ENCODE measurements around the gene CREB3.

Gene CREB3

DNA sequence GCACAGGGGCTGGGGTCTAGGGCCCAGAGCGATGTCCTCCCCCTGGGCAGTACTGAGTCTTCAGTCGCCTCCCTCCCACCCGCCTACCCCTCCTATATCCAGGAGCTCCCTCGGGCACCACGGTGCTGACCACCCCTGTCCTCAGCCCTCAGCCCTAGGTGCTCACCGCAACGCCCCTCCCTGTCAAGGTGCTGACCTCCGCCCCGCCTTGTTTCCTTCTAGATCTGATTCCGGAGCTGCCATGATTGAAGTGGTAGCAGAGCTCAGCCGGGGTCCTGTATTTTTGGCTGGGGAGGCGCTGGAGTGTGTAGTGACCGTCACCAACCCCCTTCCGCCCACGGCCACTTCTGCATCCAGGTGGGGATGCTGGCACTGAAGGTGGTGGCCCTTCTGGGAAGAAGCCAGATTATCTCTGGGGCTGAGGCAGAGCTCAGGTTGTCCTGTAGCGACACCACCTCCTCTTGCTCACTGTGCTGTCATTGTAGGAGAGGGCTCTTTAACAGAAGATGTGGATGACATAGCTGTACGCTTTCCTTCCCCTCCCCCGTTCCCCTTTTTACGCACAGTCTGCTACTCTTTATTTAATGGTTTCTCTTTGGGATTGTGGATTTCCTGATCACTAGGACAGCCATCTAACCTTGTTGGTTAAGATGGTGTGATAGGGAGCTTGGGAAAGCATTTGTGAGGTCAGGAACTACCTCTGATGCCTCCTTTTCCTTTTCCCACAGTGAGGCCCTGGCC, 17.2 kb downstream of the CREB3 start:
- no peak for DNase-seq (ENCODE audit: low read depth)

DNA sequence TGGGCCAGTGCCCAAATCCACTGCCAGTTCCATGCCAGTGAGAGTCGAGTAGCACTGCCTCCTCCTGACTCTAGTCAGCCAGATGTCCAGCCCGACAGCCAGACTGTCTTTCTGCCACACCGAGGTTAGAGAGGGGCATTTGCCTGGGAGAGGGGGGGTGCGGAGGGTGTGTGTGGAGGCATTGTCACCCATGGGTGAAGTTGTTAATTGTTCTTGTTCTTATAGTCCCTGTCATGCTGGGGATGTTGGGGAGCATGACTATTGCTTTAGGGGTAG, 17.7 kb downstream of the CREB3 start:
- DNase-seq (ENCODE audit: low read depth), result no peak

DNA sequence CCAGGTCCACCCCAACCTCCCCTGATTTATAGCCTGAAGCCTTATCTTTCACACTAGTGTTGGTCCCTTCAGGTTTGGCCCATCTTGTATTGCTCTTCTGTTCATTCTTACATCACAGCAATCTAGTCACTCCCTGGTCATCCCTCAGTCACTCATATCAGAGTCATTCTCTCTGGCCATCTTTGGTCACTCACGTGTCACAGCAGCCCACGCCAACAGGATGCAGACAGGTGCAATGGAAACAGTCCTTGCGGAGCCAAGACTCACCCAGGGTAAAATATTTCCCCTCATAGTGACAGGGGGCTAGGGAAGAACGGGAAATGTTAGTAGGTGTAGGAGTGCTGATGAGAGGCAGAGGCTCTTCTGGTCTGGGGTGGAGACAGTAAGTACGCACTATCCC, 21.0 kb downstream of the CREB3 start:
- DNase-seq (ENCODE audit: low read depth), result no peak

DNA sequence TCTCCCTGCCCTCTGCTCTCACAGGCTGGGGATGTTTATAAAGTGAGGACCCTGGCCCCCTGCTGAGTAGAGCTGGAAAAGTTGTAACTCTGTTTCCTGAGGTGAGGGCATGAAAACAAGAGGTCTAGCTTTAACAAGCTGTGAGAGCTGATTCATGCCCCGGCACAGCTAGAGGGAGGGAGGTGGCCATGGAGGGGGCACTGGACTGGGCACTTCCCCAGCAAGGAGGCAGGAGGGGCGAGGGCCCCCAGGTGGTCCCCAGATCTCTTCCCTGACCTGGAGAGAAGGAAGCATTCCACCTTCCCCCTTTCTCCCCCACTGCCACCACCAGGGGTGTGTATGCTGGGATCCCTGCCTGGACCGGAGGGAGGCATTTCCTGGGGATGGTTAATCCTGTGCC, 21.8 kb downstream of the CREB3 start, which contains the start of gene MSMP:
Gene MSMP, minus strand, starts transcription at position 13 of the 400 bp plus-strand sequence. CDS start 147 bp downstream, outside the sequence.
- DNase-seq (ENCODE audit: low read depth), result no peak

DNA sequence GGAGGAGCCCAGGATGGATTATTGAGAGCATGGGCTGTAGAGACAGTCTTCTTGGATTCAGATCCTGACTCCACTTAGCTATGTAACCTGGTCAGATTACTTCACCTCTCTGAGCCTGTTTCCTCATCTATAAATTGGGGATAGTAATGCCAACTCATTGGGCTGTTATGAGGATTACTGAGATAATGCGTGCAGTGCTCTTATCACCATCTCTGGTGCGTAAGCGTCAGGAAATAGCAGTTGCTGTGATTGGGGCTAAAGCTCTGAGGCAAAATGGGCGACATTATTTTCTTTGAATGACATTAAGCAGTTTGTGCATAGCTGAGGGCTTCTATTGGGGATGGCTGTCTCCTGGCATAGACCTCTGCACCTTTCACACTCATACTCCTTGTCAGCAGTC, 22.6 kb downstream of the CREB3 start:
- DNase-seq (ENCODE audit: low read depth), result no peak

DNA sequence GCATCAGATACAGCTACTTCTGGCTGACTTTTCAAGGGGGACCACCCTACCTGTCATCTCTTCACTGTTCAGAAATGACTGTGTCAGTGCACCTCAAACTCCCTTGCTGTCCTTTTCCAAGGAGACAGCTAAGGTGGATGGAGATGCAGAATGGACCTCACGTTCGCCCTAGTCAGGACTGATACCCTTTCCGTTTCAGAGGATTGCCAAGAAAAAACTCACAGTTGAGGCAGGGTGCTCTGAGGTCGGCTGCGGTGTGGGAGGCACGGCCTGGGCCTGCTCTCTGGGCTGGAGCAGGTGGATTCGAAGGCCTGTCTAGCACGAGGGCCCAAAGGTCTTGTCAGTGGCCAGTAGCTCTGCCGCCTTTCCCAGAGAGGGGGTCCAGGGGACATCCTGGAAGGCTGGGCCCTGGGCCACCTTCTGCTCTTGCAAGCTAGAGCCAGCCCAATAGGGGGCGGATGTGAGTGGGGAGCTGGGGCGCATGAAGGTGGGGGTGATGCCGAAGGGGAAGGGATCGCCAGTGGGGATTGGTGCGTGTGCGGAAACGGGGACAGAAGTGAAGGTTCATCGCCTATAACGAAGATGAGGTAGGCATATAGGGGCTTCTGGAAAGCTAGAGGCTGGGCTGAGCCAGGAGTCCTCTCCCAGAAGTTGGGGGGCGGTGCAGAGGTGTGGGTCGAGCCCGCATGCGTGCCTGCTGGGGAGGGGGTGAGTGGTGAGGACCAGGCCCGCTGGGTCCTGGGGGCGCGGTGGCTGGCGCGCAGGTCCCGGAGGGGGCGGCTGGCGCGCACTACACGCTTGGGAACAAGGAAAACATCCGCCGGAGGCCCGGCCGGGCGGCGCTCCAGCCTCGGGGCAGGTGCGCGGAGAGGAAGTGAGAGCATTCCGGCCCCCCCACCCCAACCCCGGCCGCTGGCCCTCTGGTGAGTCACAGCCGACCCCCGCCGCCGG, 24.1 kb downstream of the CREB3 start:
- DNase-seq (ENCODE audit: low read depth), result peak; percentile 67

DNA sequence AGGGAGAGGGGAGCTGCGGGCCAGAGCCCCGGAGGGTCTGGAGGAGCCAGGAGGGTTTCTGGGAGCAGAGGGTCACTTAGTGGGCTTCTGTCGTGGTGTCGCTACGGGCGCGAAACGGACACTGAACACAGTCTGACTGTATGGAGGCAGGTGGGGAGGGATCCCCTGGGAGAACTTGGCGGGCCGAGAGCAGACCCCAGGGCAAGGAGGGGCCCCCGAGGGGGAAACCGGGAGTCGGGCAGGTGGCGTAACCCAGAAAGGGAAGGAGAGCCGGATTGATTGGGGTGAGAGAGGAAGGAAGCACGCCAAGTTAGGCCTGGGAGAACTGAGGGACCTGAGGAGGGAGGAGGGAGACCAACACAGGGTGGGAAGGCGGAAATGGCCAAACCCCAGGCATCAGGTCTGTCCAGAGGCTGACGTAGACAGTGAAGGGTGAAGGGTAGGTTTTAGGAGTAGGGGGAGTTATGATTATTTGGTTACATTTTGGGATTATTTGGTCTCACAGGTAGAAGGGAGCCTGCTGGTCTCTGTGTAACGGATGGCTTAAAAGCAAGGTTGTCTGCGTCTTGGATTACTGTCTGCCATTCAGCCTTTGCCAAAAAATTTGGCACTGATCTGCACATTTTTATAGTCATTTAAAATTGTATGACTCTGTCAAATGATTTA, 24.9 kb downstream of the CREB3 start:
- DNase-seq (ENCODE audit: low read depth), result no peak

DNA sequence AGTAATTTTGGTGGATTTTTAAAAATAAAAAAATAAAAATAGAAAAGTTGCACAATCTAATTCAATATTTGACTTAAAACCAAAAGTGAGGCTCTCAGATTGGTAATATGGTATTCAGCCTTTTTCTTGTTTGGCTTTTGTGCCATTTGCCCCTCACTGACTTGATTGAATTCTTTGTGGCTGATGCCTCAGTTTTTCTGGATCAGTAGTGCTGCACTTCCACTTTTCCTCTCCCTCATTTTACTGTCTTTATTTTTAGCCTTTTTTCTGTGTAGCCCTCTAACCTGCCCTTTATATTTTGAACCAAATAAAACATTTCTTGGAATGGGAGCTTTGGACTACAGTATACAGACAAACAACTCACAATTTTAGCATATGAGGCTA, 25.4 kb downstream of the CREB3 start:
- no peak for DNase-seq (ENCODE audit: low read depth)

DNA sequence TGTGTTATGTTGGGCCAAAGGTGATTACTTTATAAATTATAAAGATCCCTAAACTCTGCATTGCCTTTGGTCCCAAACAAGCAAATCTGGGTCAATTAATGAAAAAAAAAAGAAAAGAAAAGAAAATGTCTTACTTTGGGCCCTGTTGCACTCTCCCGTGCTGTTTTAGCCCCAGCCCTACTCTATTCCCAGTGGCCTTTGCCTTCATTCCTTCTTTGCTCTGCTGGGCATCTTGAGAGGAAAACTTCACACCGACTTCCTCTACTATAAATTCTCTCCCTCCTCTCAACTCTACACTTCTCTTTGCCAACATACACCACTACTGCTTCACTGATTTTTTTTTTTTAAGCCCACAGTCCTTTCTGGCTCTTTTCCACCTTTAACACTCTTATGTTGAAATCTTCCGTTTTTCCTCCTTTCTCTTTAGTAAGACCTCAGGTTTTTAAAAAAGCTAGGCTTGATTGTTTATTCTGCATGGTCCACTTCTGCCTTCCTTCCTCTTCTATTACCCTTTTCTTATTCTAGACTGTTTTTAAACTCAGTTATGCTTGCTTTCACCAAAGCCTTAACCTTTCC, 26.1 kb downstream of the CREB3 start:
- DNase-seq (ENCODE audit: low read depth), result no peak

DNA sequence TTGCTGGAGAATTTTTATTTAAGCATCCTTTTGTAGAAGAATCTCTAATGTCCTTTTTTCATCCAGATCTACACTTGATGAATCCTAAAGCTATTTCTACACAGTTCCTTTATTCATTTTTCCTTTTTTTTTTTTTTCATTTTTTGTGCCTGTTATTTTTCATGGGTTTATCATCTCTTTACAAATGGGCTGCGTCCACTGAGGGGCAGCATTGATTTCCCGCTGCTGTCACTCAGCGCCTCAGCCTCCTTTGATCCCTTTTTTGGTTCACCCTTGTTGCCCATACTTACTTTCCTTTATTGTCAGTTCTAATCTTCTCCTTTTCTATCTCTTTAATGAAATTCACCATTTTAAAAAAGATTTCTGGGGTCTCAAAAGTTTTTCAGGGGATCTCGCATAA, 27.3 kb downstream of the CREB3 start:
- DNase-seq (ENCODE audit: low read depth), result no peak

DNA sequence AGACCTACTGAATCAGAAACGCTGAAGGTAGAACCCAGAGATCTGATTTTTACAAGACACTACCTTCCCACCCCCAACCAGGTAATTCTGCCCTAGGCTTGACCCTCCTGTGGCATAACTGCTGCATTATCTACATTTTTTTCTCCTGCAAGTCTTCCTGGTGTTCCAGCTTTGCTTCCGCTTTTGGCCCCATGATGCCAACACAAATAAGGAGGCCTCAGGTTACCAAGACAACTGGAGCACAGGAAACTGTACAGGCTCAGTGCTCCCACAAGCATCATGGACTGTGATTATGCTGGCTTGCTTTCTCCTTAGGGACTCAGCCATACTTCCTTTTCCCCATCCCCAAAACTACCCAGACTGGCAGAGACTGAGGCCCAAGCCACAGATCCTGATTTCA, 28.2 kb downstream of the CREB3 start:
- DNase-seq (ENCODE audit: low read depth), result no peak

DNA sequence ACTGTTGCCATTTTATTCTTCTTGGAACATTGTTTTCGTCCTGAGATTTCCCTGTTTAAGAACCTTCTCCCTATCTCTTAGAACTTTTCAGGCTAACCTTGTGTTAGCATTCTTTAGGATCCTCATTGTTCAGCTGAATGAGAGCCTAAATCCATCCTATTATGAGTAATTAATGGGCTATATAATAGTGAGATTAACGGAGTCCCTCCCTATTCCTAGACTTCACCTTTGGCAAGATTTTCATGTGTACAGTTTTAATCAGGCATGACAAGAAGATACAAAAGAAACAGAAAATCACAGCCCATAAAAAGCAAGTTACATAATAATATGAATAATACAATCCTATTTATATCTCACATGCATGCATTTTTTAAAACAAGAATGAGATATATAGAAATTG, 30.7 kb downstream of the CREB3 start:
- DNase-seq (ENCODE audit: low read depth), result no peak

DNA sequence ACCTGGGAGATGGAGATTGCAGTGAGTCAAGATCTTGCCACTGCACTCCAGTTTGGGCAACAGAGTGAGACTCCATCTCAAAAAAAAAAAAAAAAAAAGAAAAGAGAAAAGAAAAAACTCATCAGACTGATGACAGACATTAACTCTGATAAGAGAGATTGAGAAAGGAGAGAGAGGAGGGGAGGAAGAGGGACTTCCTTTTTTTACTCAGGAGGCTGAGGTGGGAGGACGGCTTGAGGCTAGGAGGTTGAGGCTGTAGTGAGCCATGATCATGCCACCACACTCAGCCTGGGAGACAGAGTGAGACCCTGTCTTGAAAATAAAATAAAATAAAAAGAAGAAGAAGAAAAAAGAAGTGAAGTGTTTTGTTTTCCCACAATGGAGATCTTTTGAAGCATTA, 31.3 kb downstream of the CREB3 start:
- no peak for DNase-seq (ENCODE audit: low read depth)

DNA sequence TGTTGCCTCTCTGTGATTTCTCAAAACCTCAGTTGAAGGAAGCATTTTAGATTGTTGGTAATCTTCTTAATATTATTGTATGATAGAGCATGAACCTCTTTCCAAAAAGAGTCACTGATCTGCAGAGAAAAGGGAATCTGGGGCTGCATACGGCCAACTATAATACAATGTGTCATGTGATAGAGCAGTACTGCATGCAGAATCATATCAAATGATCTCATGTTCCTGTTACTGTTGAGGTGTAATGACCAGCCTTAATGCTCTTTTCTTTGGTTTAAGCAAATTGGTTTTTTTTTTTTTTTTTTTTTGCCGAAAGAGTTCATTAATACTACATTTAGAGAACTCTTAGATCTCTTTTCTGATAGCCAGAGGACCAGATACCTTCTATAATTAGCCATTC, 34.5 kb downstream of the CREB3 start:
- DNase-seq (ENCODE audit: low read depth), result no peak

DNA sequence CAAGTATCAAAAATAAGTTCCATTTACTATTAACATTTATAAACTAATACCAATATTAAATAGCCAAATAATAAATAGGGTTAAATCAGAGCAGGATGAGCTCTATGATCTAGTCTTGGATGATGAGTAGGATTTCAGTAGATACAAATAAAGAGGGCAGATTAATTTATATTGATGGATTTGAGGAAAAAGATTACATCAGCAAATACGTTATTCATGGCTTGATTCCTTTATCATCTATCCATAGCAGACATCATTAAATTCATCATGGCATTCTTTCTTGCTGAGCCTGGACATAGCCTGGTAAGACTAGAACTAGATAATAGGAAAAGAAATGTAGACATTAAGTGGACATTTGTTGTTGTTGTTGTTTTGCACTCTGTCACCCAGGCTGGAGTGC, 35.0 kb downstream of the CREB3 start:
- no peak for DNase-seq (ENCODE audit: low read depth)

DNA sequence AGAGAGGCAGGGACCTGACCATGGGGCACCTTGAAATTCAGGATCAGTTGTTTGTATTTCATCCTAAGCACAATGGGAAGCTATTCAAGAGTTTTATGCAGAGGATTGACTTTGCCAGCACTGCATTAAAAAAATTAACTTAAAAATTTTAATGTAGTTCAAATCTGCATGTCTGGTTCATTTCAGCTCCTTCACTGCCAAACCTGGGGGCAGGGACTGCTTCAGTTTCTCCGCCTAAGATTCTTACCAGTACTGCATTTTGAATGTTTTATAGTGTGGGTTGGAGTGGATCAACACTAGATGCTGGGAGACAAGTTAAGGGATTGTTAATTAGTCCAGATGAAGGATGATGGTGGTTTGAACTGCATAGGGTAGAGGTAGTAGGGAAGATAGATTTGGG, 37.3 kb downstream of the CREB3 start:
- no peak for DNase-seq (ENCODE audit: low read depth)

DNA sequence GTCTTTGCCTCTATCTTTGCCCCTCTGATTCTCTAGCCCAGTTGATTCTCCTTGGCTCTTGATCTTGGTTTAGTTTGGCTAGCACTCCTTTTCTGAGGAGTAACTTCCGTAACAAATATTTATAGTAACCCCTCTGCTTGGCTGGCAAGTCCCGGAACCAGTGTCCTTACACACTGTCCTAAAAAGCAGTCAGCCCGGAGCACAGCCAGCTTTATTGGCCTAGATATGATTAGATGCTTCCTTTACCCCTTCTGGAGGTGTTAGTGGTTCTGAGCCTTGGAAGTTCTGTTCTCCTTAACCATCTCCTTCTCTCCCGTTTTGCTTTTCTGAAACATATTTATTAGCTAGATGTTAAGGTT, 38.6 kb downstream of the CREB3 start:
- no peak for DNase-seq (ENCODE audit: low read depth)

DNA sequence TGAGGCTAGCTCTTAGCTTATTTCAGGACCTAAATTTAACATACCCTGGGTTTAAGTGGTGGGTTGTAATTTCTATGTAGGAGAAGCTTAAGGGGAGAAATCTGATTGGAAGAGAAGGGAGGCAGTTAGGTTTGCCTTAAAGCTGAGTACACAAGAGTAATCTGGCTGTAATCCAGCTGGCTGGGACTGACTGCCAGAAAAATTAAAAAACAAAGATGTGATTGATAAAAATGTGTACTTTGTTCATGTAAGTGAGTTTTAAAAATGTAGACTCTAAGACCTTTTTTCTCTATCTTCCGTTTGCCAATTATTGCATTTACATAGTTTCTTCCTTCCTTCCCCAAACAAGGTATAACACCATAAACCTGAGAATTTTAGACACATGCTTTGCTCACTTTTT, 39.1 kb downstream of the CREB3 start:
- DNase-seq (ENCODE audit: low read depth), result no peak

DNA sequence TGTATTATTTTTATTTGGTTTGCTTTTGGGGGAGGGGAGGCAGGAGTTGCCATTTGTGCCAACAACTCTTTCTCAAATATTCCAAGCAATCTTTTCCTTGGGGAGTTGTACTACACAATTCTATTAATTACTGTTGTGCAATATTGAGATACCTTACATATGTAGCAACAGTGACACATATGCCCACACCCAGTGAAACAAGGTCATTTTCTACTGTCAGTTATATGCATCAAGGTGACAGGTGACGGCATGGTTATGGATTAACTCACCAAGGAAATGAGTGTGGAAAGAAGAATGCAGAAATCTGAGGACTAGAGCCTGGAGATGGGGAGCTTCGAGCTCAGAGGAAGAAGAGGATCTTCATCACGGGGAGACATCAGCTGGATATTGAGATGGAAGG, 39.5 kb downstream of the CREB3 start:
- DNase-seq (ENCODE audit: low read depth), result no peak

DNA sequence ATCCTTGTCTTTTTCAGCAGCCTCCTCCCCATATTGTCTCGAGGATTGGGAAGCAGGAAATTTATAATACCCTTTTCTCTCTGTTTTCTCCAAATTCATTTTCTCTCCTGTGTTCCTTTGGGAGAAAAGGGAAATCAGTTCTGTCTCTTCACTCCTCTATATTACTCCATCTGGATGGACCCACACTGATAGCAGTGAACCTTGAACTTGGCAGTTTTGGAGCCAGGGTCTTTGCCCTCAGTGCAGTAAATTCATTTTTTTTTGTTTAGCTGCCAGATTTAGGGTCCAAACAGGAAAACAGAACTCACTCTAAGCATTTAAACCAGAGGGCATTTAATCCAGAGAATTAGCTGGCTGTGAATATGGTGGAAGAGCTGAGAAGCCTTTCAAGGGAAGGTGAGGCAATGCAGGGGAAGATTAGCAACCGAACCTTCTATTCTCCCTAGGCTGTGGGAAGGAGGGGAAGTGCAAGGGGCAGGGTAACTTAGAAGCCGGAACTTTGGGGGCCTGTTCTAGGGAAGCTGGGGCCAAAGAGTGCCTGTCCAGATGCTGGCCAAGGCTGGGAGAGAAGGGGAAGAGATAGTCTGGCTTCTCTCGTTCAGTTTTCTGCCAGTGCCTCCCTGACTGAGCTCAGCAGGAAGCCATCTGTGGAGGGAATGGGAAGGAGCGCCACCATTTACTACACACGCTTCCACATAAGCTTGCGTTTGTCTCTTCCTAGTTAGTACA, 42.6 kb downstream of the CREB3 start:
- DNase-seq (ENCODE audit: low read depth), result no peak

DNA sequence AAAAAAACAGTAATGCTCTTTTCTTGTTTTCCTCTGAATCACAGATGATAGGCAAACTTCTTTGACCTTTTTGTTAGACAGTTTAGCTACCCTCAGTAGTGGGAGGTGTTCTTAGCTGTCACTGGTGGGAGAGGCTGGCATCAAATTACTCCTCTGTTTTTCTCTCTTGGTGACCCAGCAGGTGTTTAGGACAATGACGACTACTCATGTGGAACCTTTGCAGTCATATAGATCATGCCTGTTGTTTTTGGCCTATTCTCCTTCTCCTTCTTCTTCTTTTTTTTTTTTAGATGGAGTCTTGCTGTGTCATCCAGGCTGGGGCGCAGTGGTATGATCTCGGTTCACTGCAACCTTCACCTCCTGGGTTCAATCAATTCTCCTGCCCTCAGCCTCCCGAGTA, 43.6 kb downstream of the CREB3 start:
- DNase-seq (ENCODE audit: low read depth), result no peak

DNA sequence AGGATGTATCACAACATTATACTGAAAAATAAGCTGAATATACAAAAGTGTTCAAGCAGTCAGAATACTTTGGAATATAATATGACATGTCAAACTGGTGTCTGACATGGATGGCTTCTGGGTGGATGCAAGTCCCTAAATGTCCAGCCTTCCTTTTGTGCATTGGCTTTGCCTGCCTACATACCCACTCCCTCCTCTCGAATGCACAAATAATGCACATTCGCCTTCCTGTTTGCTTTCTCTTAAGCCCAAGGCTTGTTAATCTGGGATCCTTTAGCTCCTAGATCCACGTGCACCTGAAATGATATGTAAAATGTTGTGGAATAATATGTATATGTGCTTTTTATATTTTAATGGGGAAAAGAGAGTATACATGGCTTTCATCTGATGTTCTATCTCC, 46.0 kb downstream of the CREB3 start:
- no peak for DNase-seq (ENCODE audit: low read depth)

Data from T follicular helper cell (primary cell).